Neural progenitor cell (in vitro differentiated cells): ENCODE measurements around the gene PRDX2. TPM values are rescaled to one million over a fixed set of nuclear protein-coding genes. Genes with fewer than 3 reads are reported as not detected.

Source experiments
- DNase-seq: peaks from one replicate; pipeline ENCODE4 v3.0.0-alpha.2; 2016; ENCODE audit warnings: low spot score
- H2AFZ ChIP-seq: fragments of 200-600 bp; sonication (generic); replicated peaks from 2 replicates; pipeline ENCODE4 v1.6.1; 2016; ENCODE audit warnings: antibody characterized with exemption
- H3F3A ChIP-seq: fragments of 200-600 bp; sonication (generic); 2 replicates; pipeline ENCODE4 v1.6.1; 2016; ENCODE audit warnings: antibody characterized with exemption, low read depth
- H3K27ac ChIP-seq: fragments of 200-600 bp; sonication (generic); 2 replicates; pipeline ENCODE4 v1.5.1; 2016; ENCODE audit warnings: mild to moderate bottlenecking
- H3K27me3 ChIP-seq: fragments of 200-600 bp; sonication (generic); 2 replicates; pipeline ENCODE4 v1.6.1; 2016; ENCODE audit warnings: mild to moderate bottlenecking, moderate library complexity
- H3K36me3 ChIP-seq: fragments of 200-600 bp; sonication (generic); 2 replicates; pipeline ENCODE4 v1.5.1; 2016
- H3K4me1 ChIP-seq: fragments of 200-600 bp; sonication (generic); 2 replicates; pipeline ENCODE4 v1.6.1; 2016; ENCODE audit warnings: mixed run types
- H3K4me2 ChIP-seq: fragments of 200-600 bp; sonication (generic); 2 replicates; pipeline ENCODE4 v1.6.1; 2016
- H3K4me3 ChIP-seq: fragments of 200-600 bp; sonication (generic); 2 replicates; pipeline ENCODE4 v1.5.1; 2016
- H3K79me2 ChIP-seq: fragments of 200-600 bp; sonication (generic); 2 replicates; pipeline ENCODE4 v1.6.1; 2016; ENCODE audit warnings: low read depth
- H3K9ac ChIP-seq: fragments of 200-600 bp; sonication (generic); 2 replicates; pipeline ENCODE4 v1.6.1; 2016
- H3K9me3 ChIP-seq: fragments of 200-600 bp; sonication (generic); 2 replicates; pipeline ENCODE4 v1.5.1; 2016; ENCODE audit warnings: low read depth
- H4K20me1 ChIP-seq: fragments of 200-600 bp; sonication (generic); 2 replicates; pipeline ENCODE4 v1.6.1; 2016; ENCODE audit warnings: low read depth
- H3K27ac Mint-ChIP-seq: 3 replicates; pipeline ENCODE4 v1.8.0; 2021; ENCODE audit warnings: mixed read lengths
- H3K27me3 Mint-ChIP-seq: 2 replicates; pipeline ENCODE4 v1.8.0; 2022; ENCODE audit warnings: low read depth, mild to moderate bottlenecking, inconsistent platforms, moderate library complexity, mixed read lengths; ENCODE audit not compliant: insufficient read depth
- H3K36me3 Mint-ChIP-seq: 3 replicates; pipeline ENCODE4 v1.8.0; 2021; ENCODE audit warnings: mixed read lengths
- H3K4me1 Mint-ChIP-seq: 3 replicates; pipeline ENCODE4 v1.8.0; 2021; ENCODE audit warnings: mixed read lengths
- H3K4me3 Mint-ChIP-seq: 3 replicates; pipeline ENCODE4 v1.8.0; 2021; ENCODE audit warnings: mild to moderate bottlenecking, moderate library complexity, mixed read lengths
- H3K9me3 Mint-ChIP-seq: 3 replicates; pipeline ENCODE4 v1.8.0; 2020; ENCODE audit warnings: mixed read lengths
- CTCF ChIP-seq: fragments of 200-600 bp; sonication (generic); IDR thresholded peaks from 2 replicates; pipeline ENCODE4 v1.5.1; 2017; ENCODE audit warnings: antibody characterized with exemption, mild to moderate bottlenecking
- EZH2 ChIP-seq: fragments of 200-600 bp; sonication (generic); IDR thresholded peaks from 2 replicates; pipeline ENCODE4 v1.6.1; 2017; ENCODE audit warnings: antibody characterized with exemption, mild to moderate bottlenecking, moderate library complexity
- EZH2phosphoT487 ChIP-seq: fragments of 200-600 bp; sonication (generic); IDR thresholded peaks from 2 replicates; pipeline ENCODE4 v1.6.1; 2017; ENCODE audit warnings: antibody characterized with exemption
- total RNA-seq: library from RNA; depleted of rRNA; stranded (reverse); fragments of >200 nt; gene quantifications from 2 replicates; pipeline ENCODE4 v1.2.3, GENCODE V29; 2015; ENCODE audit warnings: low replicate concordance

PRDX2 gene
- total RNA-seq, 1 donor from 2014 or later, result 463 TPM

GRCh38 chr19:12785431-12786031 is 16.1 kb downstream of the PRDX2 start:
- Histone ChIP-seq H3K4me2 (no peak overlapping the region), H3K9me3 (no peaks in the 10 kb centered on the region), H3K36me3 (no peaks in the 10 kb centered on the region), H2AFZ (no peak overlapping the region), H3K4me3 (no peak overlapping the region), H3K27me3 (peaks cover 4% of the 10 kb centered on the region), H3K27ac (no peak overlapping the region), H3K4me1 (peaks cover 34% of the 10 kb centered on the region), H3K79me2 (no peaks in the 10 kb centered on the region), H3F3A (peaks cover 63% of the 10 kb centered on the region), H4K20me1 (no peaks in the 10 kb centered on the region), H3K9ac (no peak overlapping the region)
- Mint-ChIP-seq H3K36me3 (no peaks in the 10 kb centered on the region), H3K4me1 (peaks cover 34% of the 10 kb centered on the region), H3K4me3 (no peak overlapping the region), H3K27me3 (peaks cover 12% of the 10 kb centered on the region), H3K9me3 (peaks cover 2% of the 10 kb centered on the region), H3K27ac (no peak overlapping the region)
- no peak for DNase-seq
- TF ChIP-seq EZH2phosphoT487, result no peak
- no peak for TF ChIP-seq CTCF
- TF ChIP-seq EZH2, result no peak

- Histone ChIP-seq H3K9ac (no peak overlapping the region), H3K4me2 (no peak overlapping the region), H3K27me3 (no peaks in the 10 kb centered on the region), H2AFZ (no peak overlapping the region), H3K79me2 (no peaks in the 10 kb centered on the region), H3K9me3 (no peaks in the 10 kb centered on the region), H3K4me3 (no peak overlapping the region), H3F3A (peaks cover 61% of the 10 kb centered on the region), H4K20me1 (no peaks in the 10 kb centered on the region), H3K4me1 (peaks cover 31% of the 10 kb centered on the region), H3K36me3 (no peaks in the 10 kb centered on the region), H3K27ac (no peak overlapping the region)
- no peak for DNase-seq
- Mint-ChIP-seq H3K27ac (no peak overlapping the region), H3K9me3 (peaks cover 2% of the 10 kb centered on the region), H3K4me3 (no peak overlapping the region), H3K4me1 (peaks cover 31% of the 10 kb centered on the region), H3K27me3 (peaks cover 10% of the 10 kb centered on the region), H3K36me3 (no peaks in the 10 kb centered on the region)
- TF ChIP-seq EZH2phosphoT487, result no peak
- no peak for TF ChIP-seq EZH2
- no peak for TF ChIP-seq CTCF
Observed at GRCh38 chr19:12784871-12785430, 16.6 kb downstream of the PRDX2 start.

- peaks cover 13% of the 10 kb centered on the region for H3K27me3 Mint-ChIP-seq
- TF ChIP-seq EZH2 (no peak), CTCF (no peak), EZH2phosphoT487 (no peak)
- no peaks in the 10 kb centered on the region for H3K36me3 Mint-ChIP-seq
- H3K27ac ChIP-seq, result no peak overlapping the region
- H3K27ac Mint-ChIP-seq, result no peak overlapping the region
- H3F3A ChIP-seq, result peaks cover 66% of the 10 kb centered on the region
- H3K27me3 ChIP-seq, result no peaks in the 10 kb centered on the region
- no peak overlapping the region for H3K4me3 Mint-ChIP-seq
- H2AFZ ChIP-seq, result no peak overlapping the region
- no peaks in the 10 kb centered on the region for H3K79me2 ChIP-seq
- H3K9me3 ChIP-seq, result no peaks in the 10 kb centered on the region
- no peak for DNase-seq
- no peak overlapping the region for H3K4me3 ChIP-seq
- H3K36me3 ChIP-seq, result no peaks in the 10 kb centered on the region
- H3K9ac ChIP-seq, result no peak overlapping the region
- peaks cover 2% of the 10 kb centered on the region for H3K9me3 Mint-ChIP-seq
- no peak overlapping the region for H3K4me2 ChIP-seq
- H3K4me1 Mint-ChIP-seq, result peaks cover 37% of the 10 kb centered on the region
- peaks cover 32% of the 10 kb centered on the region for H3K4me1 ChIP-seq
- no peaks in the 10 kb centered on the region for H4K20me1 ChIP-seq
Observed at GRCh38 chr19:12784394-12784870, 17.2 kb downstream of the PRDX2 start.
